Epithelial cell of proximal tubule (primary cell): ENCODE results near the gene TLR3. TPM values are rescaled to one million over a fixed set of nuclear protein-coding genes. Genes with fewer than 3 reads are reported as not detected.

ENCODE experiments used
- DNase-seq: peaks from one replicate; pipeline ENCODE4 v3.0.0-alpha.2; 2011; ENCODE audit warnings: low read depth
- H3K4me3 ChIP-seq: 2 replicates; pipeline ENCODE4 v1.5.1; 2011; ENCODE audit warnings: low read depth, mild to moderate bottlenecking, low read length
- total RNA-seq: library from RNA; depleted of rRNA; stranded (reverse); fragments of >200 nt; gene quantifications from 2 replicates; pipeline ENCODE4 v1.2.3, GENCODE V29; 2015
- TF ChIP-seq, protein P1 (sequence below): conservative IDR thresholded peaks from 2 replicates; pipeline ENCODE4 v1.5.1; 2012; ENCODE audit warnings: low read depth, mild to moderate bottlenecking, low read length

Gene TLR3
- total RNA-seq = 4.7 and 5.5 TPM in 2 replicates

DNA sequence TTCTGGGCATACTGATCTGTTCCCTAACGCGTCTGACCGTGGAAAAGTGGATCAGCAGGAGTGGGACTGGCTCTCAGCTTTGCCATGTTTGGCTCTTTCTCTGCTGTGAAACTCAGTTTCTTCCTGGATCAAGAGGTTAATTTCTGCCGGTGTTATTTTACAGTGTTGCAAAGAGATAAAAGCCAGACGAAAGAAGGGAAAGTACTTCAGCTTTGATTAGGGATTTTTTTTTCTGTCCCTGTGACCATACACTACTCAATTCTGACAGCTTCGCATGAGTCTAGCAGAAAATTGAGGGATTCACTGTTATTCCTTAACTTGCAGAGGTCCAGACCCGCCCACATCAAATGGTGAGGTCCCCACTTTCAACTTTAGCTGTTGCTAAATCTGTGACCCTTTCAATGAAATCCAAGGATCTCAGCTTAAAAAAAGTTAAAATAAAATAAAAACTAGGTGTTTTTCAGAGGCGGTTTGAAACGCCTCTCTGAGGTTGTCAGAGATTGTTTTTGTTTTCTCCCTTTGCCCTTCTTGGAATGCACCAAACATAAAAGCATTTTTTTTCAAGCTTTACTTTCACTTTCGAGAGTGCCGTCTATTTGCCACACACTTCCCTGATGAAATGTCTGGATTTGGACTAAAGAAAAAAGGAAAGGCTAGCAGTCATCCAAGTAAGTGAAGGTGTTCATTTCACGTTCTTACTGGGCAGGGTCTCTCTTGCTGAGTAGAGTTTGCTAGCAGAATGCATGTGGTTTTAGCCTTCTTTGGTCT, at the start of gene TLR3:
Gene TLR3 (plus strand): TSS at position 576 of the 768 bp plus-strand sequence. CDS start 7,464 bp downstream, outside the sequence.
- TF ChIP-seq, protein P1, sequence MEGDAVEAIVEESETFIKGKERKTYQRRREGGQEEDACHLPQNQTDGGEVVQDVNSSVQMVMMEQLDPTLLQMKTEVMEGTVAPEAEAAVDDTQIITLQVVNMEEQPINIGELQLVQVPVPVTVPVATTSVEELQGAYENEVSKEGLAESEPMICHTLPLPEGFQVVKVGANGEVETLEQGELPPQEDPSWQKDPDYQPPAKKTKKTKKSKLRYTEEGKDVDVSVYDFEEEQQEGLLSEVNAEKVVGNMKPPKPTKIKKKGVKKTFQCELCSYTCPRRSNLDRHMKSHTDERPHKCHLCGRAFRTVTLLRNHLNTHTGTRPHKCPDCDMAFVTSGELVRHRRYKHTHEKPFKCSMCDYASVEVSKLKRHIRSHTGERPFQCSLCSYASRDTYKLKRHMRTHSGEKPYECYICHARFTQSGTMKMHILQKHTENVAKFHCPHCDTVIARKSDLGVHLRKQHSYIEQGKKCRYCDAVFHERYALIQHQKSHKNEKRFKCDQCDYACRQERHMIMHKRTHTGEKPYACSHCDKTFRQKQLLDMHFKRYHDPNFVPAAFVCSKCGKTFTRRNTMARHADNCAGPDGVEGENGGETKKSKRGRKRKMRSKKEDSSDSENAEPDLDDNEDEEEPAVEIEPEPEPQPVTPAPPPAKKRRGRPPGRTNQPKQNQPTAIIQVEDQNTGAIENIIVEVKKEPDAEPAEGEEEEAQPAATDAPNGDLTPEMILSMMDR = no peak
- no peak for DNase-seq
- peak within 1 kb of the TSS; percentile 56 for H3K4me3 ChIP-seq

DNA sequence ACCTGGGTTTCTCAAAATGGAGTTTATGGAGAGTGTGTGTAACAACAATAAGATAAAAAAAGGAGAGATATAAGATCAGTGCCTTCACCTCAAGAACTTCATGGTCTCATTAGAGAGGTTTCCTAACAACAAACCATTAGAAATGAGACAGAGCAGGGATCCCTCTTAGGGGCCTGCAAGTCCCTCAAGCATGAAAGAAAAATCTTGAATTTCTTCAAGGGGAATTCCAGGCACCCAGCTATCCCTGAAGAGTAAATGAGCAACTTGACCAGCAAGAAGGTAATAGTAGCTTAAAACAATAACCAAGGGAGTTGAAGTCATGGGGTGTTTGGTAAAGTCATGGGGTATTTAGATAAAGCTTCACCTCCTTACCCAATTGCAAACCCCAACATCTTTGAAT, 49.7 kb upstream of the TLR3 start:
- DNase-seq = peak; percentile 68
- no peak overlapping the region for H3K4me3 ChIP-seq
- TF ChIP-seq, protein P1 = no peak

DNA sequence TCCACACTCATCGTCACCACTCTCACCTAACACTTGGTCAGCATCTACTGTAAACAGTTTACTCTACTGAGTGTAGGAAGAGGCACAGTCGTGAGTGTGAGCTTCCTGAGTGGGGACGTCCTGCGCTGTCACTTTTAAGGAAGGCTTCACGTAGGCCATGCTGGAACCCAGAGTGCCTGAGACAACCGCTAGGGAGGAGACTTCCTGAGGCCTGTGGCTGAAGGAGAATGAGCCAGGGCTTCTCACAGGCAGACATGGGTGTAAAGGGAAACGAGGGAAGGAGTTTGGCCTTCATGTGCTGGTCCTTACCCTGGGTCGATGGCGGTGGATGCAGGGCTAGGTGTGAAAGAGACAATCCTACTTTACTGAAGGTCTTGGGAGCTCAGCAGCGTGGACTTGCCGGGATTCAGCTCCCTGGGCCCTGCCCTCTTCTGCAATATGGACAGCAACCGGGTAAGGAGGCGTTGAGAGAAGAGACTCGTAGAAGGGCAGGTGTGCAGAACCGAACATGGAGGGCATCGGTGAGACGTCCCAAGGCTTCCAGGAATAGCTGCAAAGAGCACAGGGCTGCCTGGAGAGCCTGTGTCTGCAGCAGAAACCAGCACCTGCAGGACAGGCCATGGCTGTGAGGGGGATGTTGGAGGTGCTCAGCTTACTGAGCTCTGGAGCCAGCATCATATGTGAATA, 48.7 kb upstream of the TLR3 start:
- TF ChIP-seq, protein P1 = no peak
- no peak overlapping the region for H3K4me3 ChIP-seq
- DNase-seq = no peak

DNA sequence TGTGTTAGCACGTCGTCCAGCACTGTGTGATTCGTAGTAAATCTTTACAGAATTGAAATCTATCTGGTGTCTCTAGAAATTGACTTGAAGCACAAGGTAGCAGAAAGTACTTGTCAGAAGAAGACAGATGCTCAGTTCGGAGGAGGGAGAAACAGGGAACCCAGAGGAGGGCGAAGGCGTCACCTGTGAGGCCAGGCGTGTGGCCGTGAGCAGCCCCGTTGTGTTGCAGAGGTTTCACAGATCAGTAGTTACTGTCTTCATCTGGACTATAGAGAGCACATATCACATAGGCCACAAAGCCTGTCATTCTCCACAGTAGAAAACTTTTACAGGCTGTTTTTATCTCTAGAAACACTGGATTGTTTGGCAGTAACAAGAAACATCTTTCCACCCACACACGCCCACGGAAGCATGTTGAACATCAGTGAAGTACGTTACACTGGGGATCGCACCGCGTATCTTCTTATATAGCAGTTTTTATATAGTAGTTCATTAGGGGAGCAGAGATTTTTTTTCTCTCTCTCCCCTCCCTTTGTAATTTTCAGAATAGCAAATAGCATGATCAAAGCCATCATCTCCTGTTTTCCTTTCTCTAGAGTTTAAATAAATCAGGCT, 48.1 kb upstream of the TLR3 start:
- TF ChIP-seq, protein P1 = no peak
- DNase-seq = no peak
- no peak overlapping the region for H3K4me3 ChIP-seq

DNA sequence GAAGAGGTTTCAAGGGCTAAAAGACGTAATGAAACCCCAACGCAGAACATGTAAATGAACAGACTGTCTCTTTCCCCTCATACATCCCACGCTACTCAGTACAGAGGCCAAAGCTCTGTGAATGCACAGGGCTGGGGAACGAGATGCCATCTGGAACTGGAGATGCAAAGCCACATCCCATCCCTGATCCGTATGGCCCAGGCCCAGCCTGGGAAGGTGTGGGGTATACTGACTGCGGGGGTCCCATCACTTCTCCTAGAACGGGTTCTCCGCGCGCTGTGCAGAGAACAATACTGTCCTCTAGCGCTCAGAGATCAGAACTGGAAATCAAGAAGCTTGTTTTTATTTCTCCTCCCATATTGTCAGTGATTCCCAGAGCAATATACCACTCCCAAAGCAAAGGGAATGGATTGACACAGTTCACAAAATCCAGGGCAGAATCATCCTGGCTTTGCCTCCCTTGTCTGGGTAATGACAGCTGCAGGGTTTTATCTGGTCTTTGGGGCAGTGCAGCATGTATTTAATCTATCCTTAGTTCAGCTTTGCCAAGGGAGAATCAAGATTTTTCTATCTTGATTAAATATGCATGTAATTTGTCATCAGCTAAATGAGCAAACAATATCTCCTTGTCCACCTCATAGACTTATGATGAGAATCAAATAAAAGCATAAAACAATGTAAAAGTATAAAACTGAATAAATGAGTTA, 47.3 kb upstream of the TLR3 start:
- H3K4me3 ChIP-seq = no peak overlapping the region
- no peak for DNase-seq
- TF ChIP-seq, protein P1 = peak; percentile 99

DNA sequence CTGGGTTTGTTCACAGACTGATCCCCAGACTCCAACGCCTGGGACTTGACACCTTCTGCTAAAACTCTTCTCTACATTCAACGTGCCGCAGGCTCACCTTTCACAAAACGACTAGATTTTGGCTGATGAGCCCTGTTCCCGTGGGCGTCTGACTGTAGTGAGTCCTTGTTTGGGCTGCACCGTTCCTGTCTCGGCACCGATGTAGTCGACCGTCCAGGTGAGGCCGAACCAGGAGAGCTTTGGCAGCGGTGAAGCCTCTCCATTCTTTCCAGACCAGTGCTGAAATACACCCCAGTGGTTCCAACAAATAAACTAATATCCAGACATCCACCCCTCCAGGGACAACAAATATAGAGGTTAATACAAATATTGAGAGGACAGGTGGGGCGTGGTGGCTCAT, 45.0 kb upstream of the TLR3 start:
- TF ChIP-seq, protein P1 = no peak
- DNase-seq = no peak
- no peak overlapping the region for H3K4me3 ChIP-seq
